Anterior cingulate cortex (tissue), 58 donors: Measurements from ENCODE around the gene SUMO3.

Experiments
- DNase-seq, 58 donors: peaks; one replicate each; lab custom pipeline; 2025; lab: John Stamatoyannopoulos, UW

Gene SUMO3

DNA sequence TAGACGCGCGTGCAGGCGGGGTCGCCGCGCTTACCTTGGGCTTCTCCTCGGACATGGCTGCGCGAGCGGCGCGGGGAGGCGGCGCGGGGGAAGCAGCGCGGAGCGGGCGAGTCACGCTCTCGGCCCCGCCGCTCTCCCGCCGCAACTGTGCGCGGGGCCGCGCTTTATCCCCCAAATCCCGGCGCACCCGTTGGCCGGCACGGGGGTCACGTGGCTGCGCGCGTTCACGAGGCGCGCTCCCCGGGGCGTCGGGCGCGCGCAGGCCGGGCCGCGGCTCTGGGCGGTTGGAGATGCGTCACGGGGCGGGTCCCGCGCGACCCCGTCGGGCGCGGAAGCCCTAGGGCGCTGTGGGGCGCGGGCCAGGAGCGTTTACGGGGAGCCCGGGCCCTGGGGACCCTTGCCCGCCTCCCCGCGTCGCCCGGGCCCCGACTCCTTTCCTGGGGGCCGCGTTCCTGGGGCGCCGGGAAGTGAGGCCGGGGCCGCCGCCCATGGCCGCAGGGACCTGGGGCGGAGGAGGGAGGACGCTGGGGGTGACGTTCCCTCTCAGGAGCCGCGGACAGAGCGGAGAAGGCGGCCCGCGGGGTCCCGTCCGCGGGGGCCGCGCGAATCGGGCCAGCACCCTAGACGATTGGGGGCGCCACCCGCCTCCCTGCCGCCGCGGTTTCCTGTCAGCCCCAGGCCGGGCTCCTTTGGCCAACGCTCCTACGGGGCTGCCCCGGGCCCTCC, at the start of gene SUMO3:
SUMO3 (minus strand) TSS at position 149 of the 726 bp plus-strand sequence; CDS start at position 55, 94 bp downstream.
- DNase-seq, result peak in 51 of 58 donors; percentile 31 to 85 (median 69)

DNA sequence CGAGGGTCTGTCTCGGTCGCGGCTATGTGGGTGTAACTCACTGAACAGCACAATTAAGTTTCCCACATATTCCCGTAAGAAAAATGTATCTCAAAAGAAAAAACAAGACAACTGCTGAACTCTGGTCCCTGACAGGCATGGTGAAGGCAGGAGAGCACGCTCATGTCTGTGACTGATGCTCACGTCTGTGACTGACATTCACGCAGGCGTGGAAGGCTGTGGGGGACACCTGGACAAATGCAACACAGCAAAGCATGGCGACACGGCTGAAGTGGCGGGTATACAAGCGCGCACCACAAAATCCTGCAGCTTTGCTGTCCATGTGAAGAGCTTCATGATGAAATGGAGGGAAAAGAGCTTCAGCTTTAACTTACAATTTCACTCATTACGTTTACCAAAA, 49.6 kb upstream of the SUMO3 start:
- no peak for DNase-seq

DNA sequence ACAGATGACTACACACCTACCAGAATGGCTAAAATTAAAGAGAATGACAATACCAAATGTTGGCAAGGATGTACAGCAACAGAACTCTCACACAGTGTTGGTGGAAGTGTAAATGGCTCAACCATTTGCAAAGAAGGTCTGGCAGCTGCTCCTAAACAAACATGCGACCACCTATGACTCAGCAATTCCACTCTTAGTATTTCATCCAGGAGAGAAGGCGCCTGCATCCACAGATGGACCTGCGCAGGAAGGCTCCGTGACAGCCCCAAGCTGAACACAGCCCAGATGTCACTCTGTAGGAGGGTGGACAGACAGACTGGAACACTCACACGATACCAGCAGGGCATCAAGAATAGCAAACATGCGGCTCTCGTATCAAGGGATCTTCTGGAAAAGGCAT, 48.9 kb upstream of the SUMO3 start:
- peak in 15 of 58 donors; percentile 13 to 72 (median 46) for DNase-seq

DNA sequence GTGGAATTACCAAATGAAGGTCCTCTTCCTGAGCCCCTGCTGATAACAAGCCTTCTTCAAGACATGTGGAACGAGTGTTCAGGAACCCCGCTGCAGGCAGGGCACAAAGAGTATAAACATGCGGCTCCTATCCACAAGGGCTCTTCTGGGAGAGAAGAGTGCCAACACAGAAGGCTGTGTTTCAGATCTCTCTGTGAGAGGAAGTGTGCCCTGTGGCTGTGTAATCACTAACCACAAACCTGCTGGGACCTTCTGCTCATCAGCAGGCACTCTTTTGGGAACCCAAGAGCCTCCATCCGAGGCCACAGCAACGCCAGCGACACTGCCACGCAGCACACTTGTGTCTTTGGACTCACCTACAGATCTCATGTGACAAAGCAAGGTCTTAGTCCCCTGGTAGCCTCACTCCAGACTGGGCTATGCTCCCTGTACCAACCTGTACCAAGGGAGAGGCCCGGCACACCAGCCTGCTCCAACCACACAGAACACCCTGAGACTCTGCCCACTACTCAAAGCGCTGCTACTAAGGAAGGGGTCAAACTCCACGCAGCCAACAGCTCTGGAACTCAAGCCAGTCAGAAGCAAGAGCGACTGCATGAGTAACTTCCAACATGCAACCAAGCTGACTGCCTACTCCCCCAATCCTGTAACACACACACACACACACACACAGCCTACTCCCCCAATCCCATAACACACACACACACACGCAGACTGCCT, 47.9 kb upstream of the SUMO3 start:
- peak in 2 of 58 donors; percentile 5 to 24 for DNase-seq

DNA sequence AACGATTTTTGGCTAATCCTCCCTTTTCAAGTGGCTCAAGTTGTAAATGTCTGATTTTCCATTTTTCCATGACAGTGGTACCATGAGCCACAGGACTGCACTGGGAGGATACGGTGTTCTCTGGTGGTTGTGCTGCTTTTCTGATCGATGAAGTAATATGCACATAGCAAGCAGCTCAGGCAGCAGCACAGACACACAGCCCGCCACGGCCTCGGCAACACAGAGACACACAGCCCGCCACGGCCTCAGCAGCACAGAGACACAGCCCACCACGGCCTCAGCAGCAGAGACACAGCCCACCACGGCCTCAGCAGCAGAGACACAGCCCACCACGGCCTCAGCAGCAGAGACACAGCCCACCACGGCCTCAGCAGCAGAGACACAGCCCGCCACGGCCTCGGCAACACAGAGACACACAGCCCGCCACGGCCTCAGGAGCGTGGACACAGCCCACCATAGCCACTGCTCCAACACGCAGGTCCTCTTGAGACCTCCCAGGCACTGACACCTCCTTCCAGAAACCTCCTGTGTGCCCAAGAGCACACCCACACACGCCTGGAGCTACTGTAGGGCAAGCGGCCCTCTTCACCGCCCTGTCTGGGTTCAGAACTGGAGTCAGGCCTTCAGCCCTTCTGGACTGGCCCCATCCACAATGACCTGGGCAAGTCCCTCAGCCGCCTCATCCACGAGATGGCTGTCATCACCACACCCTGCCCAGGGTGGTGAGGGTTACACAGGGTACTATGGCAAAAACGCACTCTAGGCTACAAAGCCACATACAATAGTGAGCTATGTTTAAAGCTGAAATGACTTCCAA, 45.2 kb upstream of the SUMO3 start:
- DNase-seq, result no peak

DNA sequence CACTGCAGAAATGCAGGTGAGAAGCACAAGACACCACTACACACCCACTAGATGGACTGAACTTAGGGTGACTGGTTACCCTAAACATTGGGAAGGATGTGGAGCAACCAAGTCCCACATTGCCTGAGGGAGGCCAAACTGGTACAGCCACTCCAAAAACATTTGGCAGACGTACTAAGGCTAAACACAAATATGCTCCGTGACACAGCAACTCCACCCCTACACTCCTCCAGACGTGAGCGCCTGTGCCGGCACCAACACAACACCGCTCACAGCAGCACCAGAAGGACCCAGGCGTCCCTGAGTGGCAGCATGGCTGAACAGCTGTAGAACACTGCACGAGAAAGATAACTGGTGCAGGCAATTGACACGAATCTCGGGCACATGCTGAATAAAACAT, 40.9 kb upstream of the SUMO3 start:
- DNase-seq, result no peak

DNA sequence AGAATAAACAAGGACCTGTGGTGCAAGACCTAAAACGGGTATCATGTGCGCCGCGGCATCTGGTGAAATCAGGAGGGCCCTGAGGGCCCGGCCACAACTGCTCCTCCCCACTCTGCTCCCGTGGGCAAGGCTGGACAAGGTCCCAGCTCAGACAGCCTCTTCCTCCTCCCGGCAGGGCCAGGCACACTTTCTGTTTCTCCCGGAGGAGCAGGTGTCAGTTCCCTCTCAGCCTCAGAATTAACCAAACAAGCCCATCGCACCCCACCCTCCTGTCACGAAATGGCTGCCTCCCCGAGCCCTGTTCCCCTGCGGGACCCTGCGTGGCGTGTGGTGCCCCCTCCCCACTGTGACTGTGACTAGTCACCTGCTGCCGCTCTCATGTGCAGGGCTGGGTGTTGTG, 40.4 kb upstream of the SUMO3 start:
- DNase-seq, result no peak

DNA sequence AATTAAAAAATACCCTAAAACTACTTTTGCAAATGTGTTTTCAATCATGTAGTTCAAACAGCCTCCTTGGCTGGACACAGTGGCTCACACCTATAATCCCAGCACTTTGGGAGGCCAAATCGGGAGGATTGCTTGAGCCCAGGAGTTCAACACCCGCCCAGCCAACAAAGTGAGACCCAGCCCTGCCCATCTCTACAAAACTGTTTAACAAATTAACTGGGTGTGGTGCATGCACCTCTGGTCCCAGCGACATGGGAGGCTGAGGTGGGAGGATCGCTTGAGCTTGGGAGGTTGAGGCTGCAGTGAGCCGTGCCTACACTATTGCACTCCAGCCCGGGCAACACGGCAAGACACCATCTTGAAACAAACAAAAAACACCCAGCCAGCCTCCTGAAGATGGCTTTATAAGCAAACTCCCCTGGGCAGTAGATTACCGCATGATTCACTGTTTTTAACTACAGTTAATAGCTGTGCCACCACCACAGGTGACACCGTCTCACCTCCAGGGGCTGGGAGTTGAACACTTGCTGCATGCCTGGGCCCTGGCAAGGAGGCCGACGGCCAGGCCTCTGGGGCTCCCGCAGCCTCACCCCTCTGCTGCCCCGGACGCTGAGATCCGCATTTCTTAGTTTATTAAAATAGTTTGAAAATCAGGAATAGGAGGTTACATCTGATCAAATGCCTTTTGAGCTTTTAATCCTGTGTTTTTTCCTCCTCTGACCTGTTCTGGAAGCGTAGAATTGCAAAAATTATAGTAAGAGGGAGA, 39.4 kb upstream of the SUMO3 start:
- DNase-seq, result no peak

DNA sequence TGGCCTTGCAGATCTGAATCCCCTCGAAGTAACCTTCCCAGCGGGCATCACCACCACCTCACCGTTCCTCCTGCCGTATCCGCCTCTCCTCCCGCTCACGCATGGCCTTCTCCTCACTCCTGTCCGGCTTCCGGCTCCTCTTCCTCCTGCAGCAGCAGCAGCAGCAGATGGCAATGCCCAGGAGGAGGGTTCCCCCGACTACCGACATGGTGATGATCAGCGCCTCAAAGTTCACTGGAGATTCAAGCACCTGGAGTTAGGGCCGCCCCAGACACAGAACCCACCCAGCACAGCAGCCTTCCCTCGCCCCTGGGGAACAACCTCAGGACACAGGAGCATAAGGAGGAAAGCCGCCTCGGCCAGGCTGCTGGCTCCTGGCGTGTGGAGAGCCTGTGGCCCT, 38.3 kb upstream of the SUMO3 start:
- no peak for DNase-seq

DNA sequence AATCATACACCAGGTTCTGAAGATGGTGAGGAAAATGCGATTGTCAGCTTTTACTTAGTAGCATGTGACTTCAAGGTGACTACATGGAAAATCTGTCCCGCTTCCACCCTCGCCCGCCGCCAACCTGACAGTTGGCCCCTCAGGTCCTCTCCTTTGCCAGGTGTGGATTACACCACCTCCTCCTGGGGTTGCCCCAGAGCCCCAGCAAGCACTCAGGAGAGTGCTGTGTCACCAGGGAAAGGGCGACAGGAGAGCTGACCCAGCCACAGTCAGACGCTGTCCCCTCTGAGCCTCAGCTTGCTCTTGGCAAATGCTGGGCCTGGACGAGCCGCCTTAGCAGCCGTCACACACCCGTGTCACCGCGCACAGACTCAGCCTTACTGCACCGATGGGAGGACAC, 37.7 kb upstream of the SUMO3 start:
- no peak for DNase-seq

DNA sequence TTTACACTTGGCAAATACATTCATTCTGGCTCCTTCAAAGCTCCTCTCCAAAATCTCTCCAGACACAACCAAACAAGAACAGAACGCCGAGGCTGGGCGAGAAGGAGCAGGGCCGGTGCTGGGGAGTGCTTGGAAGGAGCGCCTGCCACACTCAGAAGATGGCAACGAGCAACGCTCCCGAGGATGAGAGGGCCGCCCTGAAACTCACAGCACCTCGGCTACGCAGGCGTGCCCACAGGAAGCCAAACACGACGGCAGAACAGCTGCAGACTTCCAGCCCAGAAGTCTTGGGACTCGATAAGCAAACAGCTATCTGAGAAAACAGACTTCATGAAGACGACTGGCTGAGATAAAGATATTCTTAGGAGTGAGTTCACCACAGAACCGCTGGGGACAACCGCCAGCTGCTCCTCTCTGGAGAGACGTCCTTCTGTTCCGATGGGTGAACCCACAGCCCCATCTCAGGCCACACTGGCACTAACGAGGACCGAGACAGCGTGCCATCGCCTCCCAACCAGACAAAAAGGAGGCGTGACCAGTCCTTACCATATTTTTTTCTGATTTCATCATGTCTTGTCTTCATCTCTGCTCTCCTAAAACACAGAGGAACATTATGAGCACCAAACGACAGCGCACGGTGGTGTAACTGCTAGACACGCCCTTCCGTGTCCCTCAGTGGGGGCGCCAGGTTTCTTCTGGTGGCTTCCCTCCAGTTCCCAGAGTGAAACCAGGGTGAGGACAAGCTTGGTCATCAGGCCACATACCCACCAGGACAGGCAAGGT, 37.0 kb upstream of the SUMO3 start:
- no peak for DNase-seq

DNA sequence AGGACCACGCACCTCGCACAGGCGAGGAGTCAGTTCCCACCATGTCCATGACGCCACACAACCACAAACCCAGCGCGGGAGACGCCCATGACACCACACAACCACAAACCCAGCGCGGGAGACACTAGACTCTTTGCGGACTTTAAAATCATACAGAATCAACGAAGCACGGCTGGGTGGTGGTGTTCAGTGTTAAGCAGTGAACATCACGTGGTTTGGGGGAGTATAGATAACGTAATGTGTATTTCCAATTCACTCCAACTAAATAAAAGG, 36.5 kb upstream of the SUMO3 start:
- DNase-seq, result no peak

DNA sequence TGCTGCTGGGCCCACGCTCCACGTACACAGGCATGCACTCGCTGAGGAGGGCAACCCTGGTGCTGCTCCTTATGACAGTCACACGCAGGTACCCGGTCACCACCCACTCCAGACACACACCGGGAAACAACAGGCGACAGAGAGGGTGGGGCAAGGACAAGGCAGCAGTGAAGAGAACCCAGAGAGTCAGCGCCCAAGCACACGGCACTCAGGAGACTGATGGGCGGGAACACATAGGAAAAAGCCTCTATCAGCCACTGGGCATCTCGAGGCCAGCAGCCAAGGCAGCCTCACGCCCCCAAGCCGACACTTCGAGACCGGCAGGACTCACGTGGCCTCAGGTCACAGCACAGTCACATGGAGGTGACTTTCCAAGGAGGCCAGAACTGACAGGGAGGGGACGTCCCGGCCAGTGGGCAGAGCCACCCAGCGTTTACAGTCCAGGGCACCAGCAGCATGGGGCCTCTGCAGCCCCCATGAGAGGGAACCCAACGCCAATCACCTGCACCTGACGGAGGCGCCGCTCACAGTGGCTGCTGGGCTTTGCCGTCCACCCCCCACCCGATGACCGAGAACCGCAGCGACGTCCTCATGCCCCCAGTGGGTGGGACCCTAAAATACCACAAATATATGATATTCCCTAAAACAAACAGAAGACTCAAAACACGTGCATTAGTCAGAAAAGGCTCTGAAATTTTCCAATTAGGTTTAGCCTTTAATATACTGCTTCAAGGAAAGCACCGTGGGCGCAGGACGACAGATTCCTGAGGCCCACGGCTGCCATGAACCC, 35.9 kb upstream of the SUMO3 start:
- no peak for DNase-seq

DNA sequence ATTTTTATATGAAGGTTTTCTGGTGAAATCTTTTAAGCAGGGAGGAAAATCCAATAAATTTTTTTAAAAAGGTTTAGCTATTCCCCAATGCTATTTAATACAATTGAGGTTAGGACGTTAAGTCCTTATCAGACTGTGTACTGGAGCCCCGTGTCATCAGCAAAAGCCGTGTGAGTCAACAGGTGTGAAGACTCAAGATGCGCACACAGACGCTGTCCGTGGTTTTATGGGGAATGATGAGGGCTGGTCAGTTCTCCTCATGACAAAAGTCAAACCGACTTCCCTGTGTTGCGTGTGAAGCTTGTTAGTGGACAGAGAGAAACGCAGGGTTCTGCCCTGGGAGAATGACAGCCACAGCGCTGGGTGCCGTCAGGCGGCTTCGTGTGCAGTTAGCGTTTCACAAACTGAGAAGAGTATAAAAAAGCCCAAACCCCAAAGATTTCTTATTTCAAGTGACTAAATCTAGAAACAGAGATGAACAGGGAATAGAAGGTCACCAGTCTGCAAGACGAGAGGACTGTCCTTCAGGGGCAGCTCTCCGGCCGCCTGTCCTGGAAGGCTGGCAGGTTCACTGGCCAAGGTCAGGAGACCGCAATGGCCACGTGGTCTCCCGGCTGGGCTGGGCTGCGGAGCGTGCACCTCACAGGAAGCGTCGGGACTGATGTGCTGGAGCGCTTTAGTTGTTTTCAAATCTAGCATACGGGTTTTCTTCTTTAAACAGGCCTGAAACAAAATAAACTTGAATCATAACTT, 33.2 kb upstream of the SUMO3 start:
- DNase-seq, result no peak

DNA sequence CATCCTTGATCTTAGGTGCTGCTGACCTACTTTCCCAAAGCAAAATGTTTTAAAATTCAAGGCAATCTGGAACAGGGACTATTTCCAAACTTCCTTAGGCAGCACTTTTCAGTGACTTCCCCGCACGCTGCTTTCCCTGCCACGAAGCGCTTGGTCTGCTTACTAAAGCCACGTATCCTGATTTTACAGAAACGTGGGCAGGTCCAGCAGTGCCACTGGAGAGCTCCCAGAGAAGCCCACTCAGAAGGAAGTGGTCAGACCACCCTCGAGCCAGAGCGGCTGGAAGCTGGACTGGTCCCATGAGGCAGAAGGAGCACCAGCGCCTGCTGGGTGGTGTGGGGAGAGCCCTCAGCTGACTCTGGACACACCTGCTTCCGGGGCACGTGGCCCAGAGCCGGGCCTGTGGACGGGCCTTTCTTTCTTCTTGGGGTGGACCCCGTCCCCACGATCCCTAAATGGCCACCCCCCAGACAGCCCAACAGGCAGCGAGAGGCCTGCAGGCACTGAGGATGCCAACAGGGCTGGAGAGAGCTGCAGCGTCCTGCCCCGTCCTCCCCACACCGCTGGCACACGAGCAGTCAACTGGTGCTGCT, 32.4 kb upstream of the SUMO3 start:
- DNase-seq, result no peak

DNA sequence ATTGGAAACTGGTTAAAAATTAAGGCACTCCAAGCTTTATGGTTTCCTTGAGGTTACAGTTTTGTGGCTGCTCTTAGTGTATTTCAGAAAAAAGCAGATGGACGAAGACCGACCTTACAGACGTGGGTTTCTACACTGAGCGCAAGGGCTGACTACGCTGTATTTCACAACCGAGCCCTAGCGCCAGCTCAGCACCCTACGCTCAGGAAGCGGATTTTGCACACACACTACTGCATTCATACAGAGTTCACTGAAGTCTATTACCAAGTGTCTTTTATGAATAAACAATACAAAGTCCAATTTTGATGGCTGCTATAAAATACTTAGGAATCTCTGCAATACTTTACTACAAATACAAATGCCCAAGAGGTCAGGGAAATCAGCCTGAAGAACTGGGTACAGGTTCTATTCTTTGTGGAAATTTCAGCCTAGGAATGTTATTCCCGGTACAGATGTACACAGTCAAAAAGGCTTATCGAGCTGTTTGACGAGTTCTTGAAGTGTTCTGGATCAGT, 31.8 kb upstream of the SUMO3 start:
- no peak for DNase-seq

DNA sequence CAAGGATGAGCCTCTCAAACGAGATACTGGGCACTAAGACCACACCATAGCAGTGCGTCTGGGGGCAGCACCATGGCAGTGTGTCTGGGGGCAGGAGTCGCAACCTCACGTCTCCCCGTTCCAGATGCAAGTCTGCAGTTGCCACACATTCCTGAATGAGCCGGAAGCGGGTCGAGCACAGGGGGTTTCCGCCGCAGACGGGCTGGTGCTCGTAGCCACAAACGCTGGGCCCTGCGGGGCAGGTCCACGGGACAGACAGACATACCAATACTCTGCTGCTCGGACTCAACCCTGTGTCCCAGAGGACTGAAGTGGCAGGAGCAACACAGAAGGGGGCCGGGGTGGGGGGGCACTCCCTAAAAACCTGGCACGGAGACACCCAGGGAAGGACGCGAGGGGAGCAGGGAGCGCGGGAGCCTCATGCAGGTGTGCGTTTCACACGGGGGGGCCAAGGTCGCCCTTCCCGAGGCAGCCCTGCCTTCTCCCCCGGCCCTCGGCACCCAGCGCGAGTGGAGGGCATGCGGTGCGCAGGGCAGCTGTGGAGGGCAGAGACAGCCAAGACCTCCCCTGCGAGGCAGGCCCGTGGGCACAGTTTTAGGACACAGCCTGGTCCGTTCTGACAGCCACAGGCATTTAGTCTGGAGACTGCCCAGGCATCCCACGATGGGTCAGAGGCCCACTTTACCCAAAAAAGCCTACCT, 31.1 kb upstream of the SUMO3 start:
- DNase-seq, result no peak
